NCI-H1417 (cell line): ENCODE measurements around the gene ZXDA.

Experiments used
- DNase-seq, 3 experiments: peaks; one replicate each; lab custom pipeline; 2025; lab: John Stamatoyannopoulos, UW

The ZXDA gene

GRCh38 chrX:57910287-57910912 lies at the start of gene ZXDA:
Gene ZXDA (minus strand): TSS chrX:57910458. CDS start chrX:57910420, 38 bp downstream.
- DNase-seq: peak in 2 of 3 experiments; percentile 38 to 47

GRCh38 chrX:57952320-57952678 lies 42.0 kb upstream of the ZXDA start:
- DNase-seq: no peak

GRCh38 chrX:57951666-57952319 lies 41.5 kb upstream of the ZXDA start:
- DNase-seq: peak in 2 of 3 experiments; percentile 13 to 26

GRCh38 chrX:57933321-57933720 lies 23.1 kb upstream of the ZXDA start:
- no peak for DNase-seq

- DNase-seq: no peak
These were observed 22.0 kb upstream of the ZXDA start for GRCh38 chrX:57932266-57932665.

- no peak for DNase-seq
These were observed 19.8 kb upstream of the ZXDA start for GRCh38 chrX:57930051-57930450.

- DNase-seq: peak; percentile 1 to 71 (median 22)
These were observed 19.1 kb upstream of the ZXDA start for GRCh38 chrX:57929373-57929772.

- no peak for DNase-seq
These were observed 15.5 kb upstream of the ZXDA start for GRCh38 chrX:57925806-57926205.

GRCh38 chrX:57918750-57919436 lies 8.6 kb upstream of the ZXDA start:
- peak; percentile 15 to 69 (median 19) for DNase-seq

- no peak for DNase-seq
These were observed 5.4 kb upstream of the ZXDA start for GRCh38 chrX:57915680-57916079.

- DNase-seq: peak in 2 of 3 experiments; percentile 68 to 73
These were observed 517 bp downstream of the ZXDA start for GRCh38 chrX:57909595-57910286.

- DNase-seq: peak; percentile 30 to 84 (median 75)
These were observed 1.2 kb downstream of the ZXDA start for GRCh38 chrX:57908972-57909594.

- DNase-seq: no peak
These were observed 3.5 kb downstream of the ZXDA start for GRCh38 chrX:57906790-57907189.

GRCh38 chrX:57905141-57905540 lies 5.1 kb downstream of the ZXDA start:
- DNase-seq: peak in 1 of 3 experiments; percentile 47

- DNase-seq: no peak
These were observed 5.9 kb downstream of the ZXDA start for GRCh38 chrX:57904176-57904880.

- DNase-seq: peak in 2 of 3 experiments; percentile 20 to 85
These were observed 7.6 kb downstream of the ZXDA start for GRCh38 chrX:57902633-57903032.

GRCh38 chrX:57901466-57901865 lies 8.8 kb downstream of the ZXDA start:
- DNase-seq: no peak

GRCh38 chrX:57900975-57901374 lies 9.3 kb downstream of the ZXDA start:
- no peak for DNase-seq

GRCh38 chrX:57899906-57900305 lies 10.4 kb downstream of the ZXDA start:
- no peak for DNase-seq

- no peak for DNase-seq
These were observed 11.2 kb downstream of the ZXDA start for GRCh38 chrX:57899064-57899463.

- DNase-seq: no peak
These were observed 38.8 kb downstream of the ZXDA start for GRCh38 chrX:57871463-57871862.
